Astrocyte of the spinal cord (primary cell): ENCODE results near the gene CDH22.

Experiments
- DNase-seq: peaks from one replicate; pipeline ENCODE4 v3.0.0; 2011; ENCODE audit warnings: low read depth, low spot score
- H3K4me3 ChIP-seq: 2 replicates; pipeline ENCODE4 v1.5.1; 2011; ENCODE audit warnings: low read depth, mild to moderate bottlenecking, low read length, moderate library complexity
- in situ Hi-C: cut with HindIII; loops from 2 replicates; pipeline ENCODE4 v1.10.0; 2017; ENCODE audit warnings: low sequenced_read_pairs
- TF ChIP-seq, protein P1 (sequence below): IDR thresholded peaks from 2 replicates; pipeline ENCODE4 v1.5.1; 2012; ENCODE audit warnings: low read depth, mild to moderate bottlenecking, low read length, inconsistent platforms

The CDH22 gene

DNA sequence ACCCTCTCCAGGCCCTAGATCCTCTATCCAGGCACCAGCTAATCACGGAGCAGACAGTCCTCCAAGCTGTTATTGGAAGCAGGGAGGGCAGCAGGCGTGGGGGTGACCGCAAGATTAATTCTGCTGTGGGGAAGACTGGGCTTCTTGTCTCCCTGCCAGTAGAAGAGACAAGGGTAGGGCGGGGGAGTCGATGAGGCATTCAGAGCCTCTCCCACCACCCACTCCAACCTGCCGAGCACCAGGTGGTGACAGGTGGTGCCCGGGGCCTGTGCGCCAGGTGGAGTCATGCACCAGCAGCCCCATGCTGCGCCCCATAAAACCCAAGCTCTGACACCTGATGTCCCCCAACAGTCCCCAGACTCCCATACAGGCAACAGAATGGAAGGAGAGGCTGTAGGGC is 89.6 kb downstream of the CDH22 start:
- in situ Hi-C loops = no loop called here
- TF ChIP-seq, protein P1, sequence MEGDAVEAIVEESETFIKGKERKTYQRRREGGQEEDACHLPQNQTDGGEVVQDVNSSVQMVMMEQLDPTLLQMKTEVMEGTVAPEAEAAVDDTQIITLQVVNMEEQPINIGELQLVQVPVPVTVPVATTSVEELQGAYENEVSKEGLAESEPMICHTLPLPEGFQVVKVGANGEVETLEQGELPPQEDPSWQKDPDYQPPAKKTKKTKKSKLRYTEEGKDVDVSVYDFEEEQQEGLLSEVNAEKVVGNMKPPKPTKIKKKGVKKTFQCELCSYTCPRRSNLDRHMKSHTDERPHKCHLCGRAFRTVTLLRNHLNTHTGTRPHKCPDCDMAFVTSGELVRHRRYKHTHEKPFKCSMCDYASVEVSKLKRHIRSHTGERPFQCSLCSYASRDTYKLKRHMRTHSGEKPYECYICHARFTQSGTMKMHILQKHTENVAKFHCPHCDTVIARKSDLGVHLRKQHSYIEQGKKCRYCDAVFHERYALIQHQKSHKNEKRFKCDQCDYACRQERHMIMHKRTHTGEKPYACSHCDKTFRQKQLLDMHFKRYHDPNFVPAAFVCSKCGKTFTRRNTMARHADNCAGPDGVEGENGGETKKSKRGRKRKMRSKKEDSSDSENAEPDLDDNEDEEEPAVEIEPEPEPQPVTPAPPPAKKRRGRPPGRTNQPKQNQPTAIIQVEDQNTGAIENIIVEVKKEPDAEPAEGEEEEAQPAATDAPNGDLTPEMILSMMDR = no peak
- no peak for DNase-seq
- no peak overlapping the region for H3K4me3 ChIP-seq

- in situ Hi-C loops = no loop called here
- DNase-seq = no peak
- no peak overlapping the region for H3K4me3 ChIP-seq
- TF ChIP-seq, protein P1 = no peak
Observed at GRCh38 chr20:46217583-46217982, 90.7 kb downstream of the CDH22 start.

GRCh38 chr20:46216770-46217464 is 91.4 kb downstream of the CDH22 start:
- no peak for DNase-seq
- in situ Hi-C loops = no loop called here
- TF ChIP-seq, protein P1 = no peak
- H3K4me3 ChIP-seq = no peak overlapping the region

- DNase-seq = peak; percentile 18
- TF ChIP-seq, protein P1 = no peak
Observed at GRCh38 chr20:46215913-46216707, 92.2 kb downstream of the CDH22 start.

DNA sequence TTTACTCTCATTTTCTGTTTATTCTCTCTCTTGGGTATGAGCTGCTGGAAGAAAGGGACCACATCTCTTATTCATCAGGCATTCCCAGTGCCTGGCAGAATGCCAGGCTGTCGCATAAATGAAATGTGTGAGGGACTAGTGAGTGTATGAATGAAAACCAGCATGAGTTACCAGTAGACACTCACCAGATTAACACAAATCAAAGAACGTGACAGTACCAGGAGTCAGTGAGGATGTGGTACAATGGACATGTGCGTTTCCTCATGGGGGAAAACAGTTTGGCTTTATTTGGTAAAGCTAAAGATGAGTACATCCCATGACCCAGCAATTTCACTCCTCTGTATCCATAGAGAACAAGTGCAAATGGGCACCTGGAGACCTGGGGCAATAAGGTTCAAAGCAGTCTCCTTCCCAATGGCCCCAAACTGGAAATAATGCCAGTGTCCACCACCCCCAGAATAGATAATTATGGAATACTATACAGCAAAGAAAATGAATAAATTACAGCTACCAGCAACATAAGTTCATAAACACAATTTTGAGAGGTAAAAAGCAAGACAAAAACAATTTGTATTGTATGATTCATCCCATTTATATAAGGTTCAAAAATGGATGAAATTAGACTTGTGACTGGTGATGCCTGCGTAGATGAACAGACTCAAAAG is 93.3 kb downstream of the CDH22 start:
- in situ Hi-C loops = no loop called here
- no peak overlapping the region for H3K4me3 ChIP-seq
- DNase-seq = no peak
- TF ChIP-seq, protein P1 = no peak

More at GRCh38 chr20:46215913-46216707, 92.2 kb downstream of the CDH22 start:
- in situ Hi-C loops = no loop called here
- H3K4me3 ChIP-seq = no peak overlapping the region

- in situ Hi-C loops = no loop called here
- no peak overlapping the region for H3K4me3 ChIP-seq
- DNase-seq = no peak
- TF ChIP-seq, protein P1 = no peak
Observed at GRCh38 chr20:46213946-46214823, 94.1 kb downstream of the CDH22 start.
